Right lobe of liver (tissue), 6 donors: ENCODE measurements around the gene CCDC90B. TPM values are rescaled to one million over a fixed set of nuclear protein-coding genes. Genes with fewer than 3 reads are reported as not detected.
A peak's percentile ranks its signal among the peaks of the same experiment; 100 is the strongest.

ENCODE experiments used
- ATAC-seq, 4 donors: fragments of 200-7000 bp; cut with Tn5 transposase; one replicate each; pipeline ENCODE4 v1.9.1; 2020; ENCODE audit warnings: mild to moderate bottlenecking in 4 of 4, moderate library complexity in 4 of 4
- DNase-seq, 3 donors: peaks; one replicate each; pipeline ENCODE4 v3.0.0-alpha.2; 2020
- H3K27ac ChIP-seq, 3 donors: fragments of 200-600 bp; one replicate each; pipeline ENCODE4 v1.8.0; 2022
- H3K27me3 ChIP-seq, 2 donors: fragments of 200-600 bp; one replicate each; pipeline ENCODE4 v1.8.0; 2022
- H3K36me3 ChIP-seq, 4 donors: fragments of 200-600 bp; sonication (generic) in 1 of 4; one replicate each; pipeline versions ENCODE4 v1.5.1 to v1.8.0; 2017 to 2022; ENCODE audit warnings: control low read depth in 1 of 4
- H3K4me1 ChIP-seq, 4 donors: fragments of 200-600 bp; sonication (generic) in 1 of 4; one replicate each; pipeline versions ENCODE4 v1.5.1 to v1.8.0; 2017 to 2022; ENCODE audit warnings: control low read depth in 1 of 4
- H3K4me3 ChIP-seq, 3 donors: fragments of 200-600 bp; one replicate each; pipeline ENCODE4 v1.8.0; 2022
- H3K9me3 ChIP-seq, 4 donors: fragments of 200-600 bp; sonication (generic) in 1 of 4; one replicate each; pipeline versions ENCODE4 v1.5.1 to v1.8.0; 2017 to 2022; ENCODE audit warnings: control low read depth in 1 of 4
- CTCF ChIP-seq, 4 donors: fragments of 200-600 bp in 3 of 4; fragments of 450-650 bp in 1 of 4; IDR thresholded peaks; one replicate each; pipeline versions ENCODE4 v1.5.1 to v1.8.0; 2016 to 2022; ENCODE audit warnings: antibody characterized with exemption in 4 of 4, mild to moderate bottlenecking in 2 of 4
- POLR2A ChIP-seq: fragments of 450-650 bp; IDR thresholded peaks from one replicate; pipeline ENCODE4 v1.6.1; 2017; ENCODE audit warnings: antibody characterized with exemption, mild to moderate bottlenecking
- WGBS: methylation state at CpG from one replicate; pipeline ENCODE4 v1.1.6; 2018; ENCODE audit warnings: low coverage, low lambda C conversion rate; ENCODE audit not compliant: insufficient coverage; ENCODE audit errors: missing lambda C conversion rate; 5-methylcytosine and 5-hydroxymethylcytosine counted together
- intact Hi-C, 2 donors: fragments of 100-400 bp; cut with DNase I; formaldehyde crosslinking; loops; one replicate each; pipeline versions ENCODE4 v1.11.2 to v1.14.1; 2022
- small RNA-seq, 2 experiments: library from RNA; depleted of rRNA; stranded (forward); fragments of <200 nt; gene quantifications; one replicate each; pipeline ENCODE3, GENCODE V24; 2016
- total RNA-seq, 6 experiments: library from RNA; depleted of rRNA in 2 of 6; stranded (reverse); fragments of >200 nt in 2 of 6; fragmentation: NEBNext Ultra II Directional in 3 of 6; extraction: Animal tissue kit (Norgen Biotek cat#: 25700) in 3 of 6; gene quantifications; one replicate each; pipeline versions ENCODE4 v1.1.0 to v1.2.4, GENCODE V29; 2016 to 2023
- donor health status: DM: no; HTN: yes; CAD: no.
- donor health status: DM: no; HTN: no; CAD: no.
- donor health status: DM: no; HTN: no; CAD: no.
- donor health status: DM: no; HTN: yes; CAD: no.
- donor health status: DM: no; HTN: yes; CAD: no.

CCDC90B gene
- total RNA-seq, 6 experiments from 2014 or later: 16.8 to 29.0 (median 18.1) TPM

- 83% methylated on average over 1 of the region's 1 CpG for WGBS
- no peak for TF ChIP-seq CTCF (IDR thresholded peaks at IDR 0.05)
- TF ChIP-seq POLR2A: no peak
- no peak for ATAC-seq
Observed at GRCh38 chr11:83222499-83222898, 63.7 kb downstream of the CCDC90B start.

GRCh38 chr11:83221694-83222093 is 64.5 kb downstream of the CCDC90B start:
- Histone ChIP-seq H3K27ac (no peak overlapping the region), H3K9me3 (no peaks in the 10 kb centered on the region), H3K27me3 (no peaks in the 10 kb centered on the region), H3K36me3 (no peaks in the 10 kb centered on the region), H3K4me1 (no peaks in the 10 kb centered on the region), H3K4me3 (no peak overlapping the region)
- ATAC-seq (no peak), DNase-seq (no peak)
- no peak for TF ChIP-seq POLR2A
- intact Hi-C loops: no loop called here

More at GRCh38 chr11:83222499-83222898, 63.7 kb downstream of the CCDC90B start:
- H3K9me3 ChIP-seq: no peaks in the 10 kb centered on the region
- intact Hi-C loops: no loop called here
- no peak overlapping the region for H3K4me3 ChIP-seq
- no peak for DNase-seq
- no peaks in the 10 kb centered on the region for H3K36me3 ChIP-seq
- no peak overlapping the region for H3K27ac ChIP-seq
- no peaks in the 10 kb centered on the region for H3K27me3 ChIP-seq
- no peaks in the 10 kb centered on the region for H3K4me1 ChIP-seq

GRCh38 chr11:83220260-83220659 is 65.9 kb downstream of the CCDC90B start:
- H3K9me3 ChIP-seq: no peaks in the 10 kb centered on the region
- intact Hi-C loops: no loop called here
- no peaks in the 10 kb centered on the region for H3K36me3 ChIP-seq
- TF ChIP-seq CTCF (IDR thresholded peaks at IDR 0.05) (no peak), POLR2A (no peak)
- no peaks in the 10 kb centered on the region for H3K4me1 ChIP-seq
- no peak overlapping the region for H3K4me3 ChIP-seq
- H3K27me3 ChIP-seq: no peaks in the 10 kb centered on the region
- no peak for ATAC-seq
- 90% methylated on average over 6 of the region's 10 CpGs for WGBS
- no peak overlapping the region for H3K27ac ChIP-seq
- DNase-seq: no peak

- H3K27me3 ChIP-seq: no peaks in the 10 kb centered on the region
- 73% methylated on average over 6 of the region's 8 CpGs for WGBS
- no peak for DNase-seq
Observed at GRCh38 chr11:83219095-83219494, 67.1 kb downstream of the CCDC90B start.

More at GRCh38 chr11:83219095-83219494, 67.1 kb downstream of the CCDC90B start:
- no peak for TF ChIP-seq POLR2A
- peak in 3 of 4 donors; percentile 13 to 26 (median 19) for TF ChIP-seq CTCF (IDR thresholded peaks at IDR 0.05)
- intact Hi-C loops: no loop called here
- Histone ChIP-seq H3K4me3 (no peak overlapping the region), H3K9me3 (no peaks in the 10 kb centered on the region), H3K27ac (no peak overlapping the region), H3K4me1 (no peaks in the 10 kb centered on the region), H3K36me3 (no peaks in the 10 kb centered on the region)
- peak in 1 of 4 donors; percentile 26 for ATAC-seq

Small RNAs within 50 kb of the gene (small RNA-seq; reads per million reads assigned to genes)
- 0 reads per million in 2 experiments for gene AP000873.5

Other genes with a start within 250 kb of the CCDC90B start
- 1 to 10 TPM; 4.1 to 9.6 (median 6.7) TPM for gene RAB30, start 214.5 kb downstream of the CCDC90B start, total RNA-seq
- gene PCF11, start 129.2 kb downstream of the CCDC90B start, total RNA-seq: 10 to 100 TPM; 16.0 to 23.1 (median 18.9) TPM
- gene ANKRD42, start 92.7 kb downstream of the CCDC90B start, total RNA-seq: 1 to 10 TPM; 3.2 to 5.9 (median 3.6) TPM